Trophoblast cell (in vitro differentiated cells and primary cell): ENCODE results near the gene RAD9A.

Experiments
- DNase-seq, 2 donors: peaks; one replicate each; pipeline ENCODE4 v3.0.0-alpha.2; 2016
- H2AFZ ChIP-seq: 2 replicates; pipeline ENCODE4 v1.6.1; 2013; ENCODE audit warnings: low read length, moderate library complexity, mild to moderate bottlenecking; ENCODE audit not compliant: insufficient read depth, poor library complexity
- H2AK5ac ChIP-seq: 2 replicates; pipeline ENCODE4 v1.6.1; 2013; ENCODE audit warnings: mild to moderate bottlenecking, low read length
- H2BK120ac ChIP-seq: 2 replicates; pipeline ENCODE4 v1.6.1; 2013; ENCODE audit warnings: low read length, mild to moderate bottlenecking, moderate library complexity; ENCODE audit not compliant: insufficient read depth, poor library complexity
- H2BK12ac ChIP-seq: 2 replicates; pipeline ENCODE4 v1.6.1; 2013; ENCODE audit warnings: mild to moderate bottlenecking, low read length, moderate library complexity
- H2BK5ac ChIP-seq: 2 replicates; pipeline ENCODE4 v1.6.1; 2013; ENCODE audit warnings: low read length, low read depth, moderate library complexity, mild to moderate bottlenecking; ENCODE audit not compliant: poor library complexity
- H3K14ac ChIP-seq: 2 replicates; pipeline ENCODE4 v1.6.1; 2013; ENCODE audit warnings: mild to moderate bottlenecking, low read length
- H3K18ac ChIP-seq: 2 replicates; pipeline ENCODE4 v1.6.1; 2013; ENCODE audit warnings: mild to moderate bottlenecking, low read length
- H3K23ac ChIP-seq: 2 replicates; pipeline ENCODE4 v1.6.1; 2013; ENCODE audit warnings: low read length
- H3K27ac ChIP-seq: 2 replicates; pipeline ENCODE4 v1.5.1; 2013; ENCODE audit warnings: low read depth, mild to moderate bottlenecking, inconsistent platforms, low read length, moderate library complexity
- H3K27me3 ChIP-seq: 2 replicates; pipeline ENCODE4 v1.6.1; 2013; ENCODE audit warnings: inconsistent platforms, mild to moderate bottlenecking, low read length, moderate library complexity; ENCODE audit not compliant: insufficient read depth
- H3K36me3 ChIP-seq, 2 experiments: 1 replicate in 1 of 2; 2 replicates in 1 of 2; pipeline ENCODE4 v1.6.1; 2013; ENCODE audit warnings: low read length in 2 of 2, mild to moderate bottlenecking in 2 of 2, moderate library complexity in 1 of 2; ENCODE audit not compliant: insufficient read depth in 2 of 2, control insufficient read depth in 1 of 2
- H3K4ac ChIP-seq: 2 replicates; pipeline ENCODE4 v1.6.1; 2013; ENCODE audit warnings: low read depth, mild to moderate bottlenecking, low read length, moderate library complexity
- H3K4me1 ChIP-seq, 2 experiments: 1 replicate in 1 of 2; 2 replicates in 1 of 2; pipeline ENCODE4 v1.6.1; 2013; ENCODE audit warnings: low read length in 2 of 2, mild to moderate bottlenecking in 2 of 2, moderate library complexity in 1 of 2; ENCODE audit not compliant: insufficient read depth in 2 of 2, control insufficient read depth in 1 of 2
- H3K4me2 ChIP-seq: 2 replicates; pipeline ENCODE4 v1.6.1; 2013; ENCODE audit warnings: inconsistent platforms, mild to moderate bottlenecking, low read length, moderate library complexity
- H3K4me3 ChIP-seq: 2 replicates; pipeline ENCODE4 v1.5.1; 2013; ENCODE audit warnings: mild to moderate bottlenecking, low read depth, low read length, inconsistent platforms
- H3K79me1 ChIP-seq: one replicate; pipeline ENCODE4 v1.6.1; 2013; ENCODE audit warnings: low read length
- H3K79me2 ChIP-seq: 2 replicates; pipeline ENCODE4 v1.6.1; 2013; ENCODE audit warnings: low read length, mild to moderate bottlenecking; ENCODE audit not compliant: control insufficient read depth, insufficient read depth, poor library complexity
- H3K9ac ChIP-seq: 2 replicates; pipeline ENCODE4 v1.6.1; 2013; ENCODE audit warnings: mild to moderate bottlenecking, low read length
- H3K9me3 ChIP-seq: 2 replicates; pipeline ENCODE4 v1.6.1; 2013; ENCODE audit warnings: low read depth, mild to moderate bottlenecking, control low read depth, inconsistent platforms, low read length; ENCODE audit not compliant: insufficient read depth
- H4K12ac ChIP-seq: 2 replicates; pipeline ENCODE4 v1.6.1; 2013; ENCODE audit warnings: low read depth, mild to moderate bottlenecking, low read length, moderate library complexity
- H4K8ac ChIP-seq: 2 replicates; pipeline ENCODE4 v1.6.1; 2013; ENCODE audit warnings: low read depth, mild to moderate bottlenecking, low read length, moderate library complexity
- H4K91ac ChIP-seq: one replicate; pipeline ENCODE4 v1.6.1; 2013; ENCODE audit warnings: low read depth, mild to moderate bottlenecking, low read length, moderate library complexity
- WGBS: extraction: QIAGEN DNeasy Blood & Tissue Kit; methylation state at CpG from one replicate; pipeline ENCODE4 v1.1.7; 2013; ENCODE audit warnings: missing lambda C conversion rate; ENCODE audit not compliant: insufficient read length, insufficient coverage; ENCODE audit errors: extremely low coverage; 5-methylcytosine and 5-hydroxymethylcytosine counted together

Gene RAD9A

GRCh38 chr11:67347964-67348749, 43.6 kb upstream of the RAD9A start:
- Histone ChIP-seq H2BK12ac (no peak overlapping the region), H3K14ac (no peak overlapping the region), H2BK120ac (no peak overlapping the region), H4K12ac (no peak overlapping the region), H2BK5ac (no peak overlapping the region), H3K9me3 (no peaks in the 10 kb centered on the region), H3K36me3 (no peaks in the 10 kb centered on the region), H3K79me1 (peaks cover 6% of the 10 kb centered on the region), H3K27ac (no peak overlapping the region), H3K4me1 (peaks cover 6 to 7% of the 10 kb centered on the region in 2 experiments), H3K23ac (no peak overlapping the region), H3K79me2 (peaks cover 4% of the 10 kb centered on the region), H3K27me3 (no peaks in the 10 kb centered on the region), H3K4me3 (no peak overlapping the region), H3K18ac (no peak overlapping the region), H3K4me2 (no peak overlapping the region), H3K9ac (no peak overlapping the region), H3K4ac (no peak overlapping the region), H2AFZ (no peak overlapping the region), H4K8ac (no peak overlapping the region), H4K91ac (no peak overlapping the region), H2AK5ac (no peak overlapping the region)
- WGBS, result no CpG with 5 or more reads among the region's 11 CpGs
- peak; percentile 71 to 91 for DNase-seq

- no peak overlapping the region for H4K12ac ChIP-seq
- H3K79me1 ChIP-seq, result peaks cover 13% of the 10 kb centered on the region
- no peaks in the 10 kb centered on the region for H3K36me3 ChIP-seq
- no peak overlapping the region for H3K14ac ChIP-seq
- no peak overlapping the region for H3K9ac ChIP-seq
- H3K79me2 ChIP-seq, result peaks cover 7% of the 10 kb centered on the region
- H3K4me2 ChIP-seq, result no peak overlapping the region
- no peak overlapping the region for H3K4ac ChIP-seq
- no peak for DNase-seq
- no peak overlapping the region for H2BK12ac ChIP-seq
- H3K27me3 ChIP-seq, result no peaks in the 10 kb centered on the region
- no peak overlapping the region for H3K4me3 ChIP-seq
- H2AK5ac ChIP-seq, result no peak overlapping the region
- H3K23ac ChIP-seq, result no peak overlapping the region
- WGBS, result no CpG with 5 or more reads among the region's 5 CpGs
- H3K18ac ChIP-seq, result no peak overlapping the region
- H4K8ac ChIP-seq, result no peak overlapping the region
- no peak overlapping the region for H3K27ac ChIP-seq
- H2BK5ac ChIP-seq, result no peak overlapping the region
- peaks cover 8 to 10% of the 10 kb centered on the region in 2 experiments for H3K4me1 ChIP-seq
- H4K91ac ChIP-seq, result no peak overlapping the region
- H2AFZ ChIP-seq, result no peak overlapping the region
- H2BK120ac ChIP-seq, result no peak overlapping the region
- H3K9me3 ChIP-seq, result no peaks in the 10 kb centered on the region
Measured at GRCh38 chr11:67349036-67349435, 42.8 kb upstream of the RAD9A start.

GRCh38 chr11:67349457-67349856, 42.3 kb upstream of the RAD9A start:
- Histone ChIP-seq H3K18ac (no peak overlapping the region), H2AFZ (no peak overlapping the region), H3K27ac (no peak overlapping the region), H3K9ac (no peak overlapping the region), H3K27me3 (no peaks in the 10 kb centered on the region), H2BK120ac (no peak overlapping the region), H3K79me1 (peaks cover 13% of the 10 kb centered on the region), H3K4me1 (peaks cover 11 to 13% of the 10 kb centered on the region in 2 experiments), H4K12ac (no peak overlapping the region), H3K79me2 (peaks cover 7% of the 10 kb centered on the region), H4K91ac (no peak overlapping the region), H3K4ac (no peak overlapping the region), H3K23ac (no peak overlapping the region), H4K8ac (no peak overlapping the region), H3K4me3 (no peak overlapping the region), H3K14ac (no peak overlapping the region), H3K4me2 (no peak overlapping the region), H2BK5ac (no peak overlapping the region), H3K36me3 (no peaks in the 10 kb centered on the region), H2BK12ac (no peak overlapping the region), H3K9me3 (no peaks in the 10 kb centered on the region), H2AK5ac (no peak overlapping the region)
- no CpG with 5 or more reads among the region's 2 CpGs for WGBS
- no peak for DNase-seq

- H2BK5ac ChIP-seq, result no peak overlapping the region
- no peak overlapping the region for H2AK5ac ChIP-seq
- WGBS, result no CpG with 5 or more reads among the region's 4 CpGs
- H3K36me3 ChIP-seq, result no peaks in the 10 kb centered on the region
- no peak overlapping the region for H3K4me2 ChIP-seq
- no peak overlapping the region for H4K8ac ChIP-seq
- no peak overlapping the region for H3K27ac ChIP-seq
- no peak overlapping the region for H3K4me3 ChIP-seq
- H3K23ac ChIP-seq, result no peak overlapping the region
- H3K79me1 ChIP-seq, result peaks cover 16% of the 10 kb centered on the region
- no peak overlapping the region for H2BK120ac ChIP-seq
- H3K9me3 ChIP-seq, result no peaks in the 10 kb centered on the region
- no peak overlapping the region for H4K91ac ChIP-seq
- H3K9ac ChIP-seq, result no peak overlapping the region
- H2BK12ac ChIP-seq, result no peak overlapping the region
- no peak overlapping the region for H3K18ac ChIP-seq
- no peak overlapping the region for H4K12ac ChIP-seq
- no peak overlapping the region for H3K4ac ChIP-seq
- no peaks in the 10 kb centered on the region for H3K27me3 ChIP-seq
- DNase-seq, result no peak
- H3K4me1 ChIP-seq, result peaks cover 14 to 18% of the 10 kb centered on the region in 2 experiments
- H3K14ac ChIP-seq, result no peak overlapping the region
- H3K79me2 ChIP-seq, result peaks cover 7% of the 10 kb centered on the region
- H2AFZ ChIP-seq, result no peak overlapping the region
Measured at GRCh38 chr11:67349928-67350465, 41.8 kb upstream of the RAD9A start.
